Right atrium auricular region (tissue), 2 donors: ENCODE data around the gene CPEB4. TPM values are rescaled to one million over a fixed set of nuclear protein-coding genes. Genes with fewer than 3 reads are reported as not detected.

ENCODE experiments used
- DNase-seq: peaks from one replicate; pipeline ENCODE4 v3.0.0-alpha.2; 2019; ENCODE audit warnings: low spot score
- H3K27ac ChIP-seq, 2 donors: fragments of 200-600 bp; sonication (generic); 1 replicate in 1 of 2; 2 replicates in 1 of 2; pipeline ENCODE4 v1.5.1; 2016 to 2019
- H3K27me3 ChIP-seq, 2 donors: fragments of 200-600 bp; sonication (generic); one replicate each; pipeline versions ENCODE4 v1.5.1 to v1.6.0; 2017 to 2019
- H3K36me3 ChIP-seq: fragments of 200-600 bp; sonication (generic); one replicate; pipeline ENCODE4 v1.5.1; 2016
- H3K4me1 ChIP-seq, 2 donors: fragments of 200-600 bp; sonication (generic); one replicate each; pipeline versions ENCODE4 v1.5.1 to v1.6.0; 2017 to 2019
- H3K4me3 ChIP-seq, 2 donors: fragments of 200-600 bp; sonication (generic); 1 replicate in 1 of 2; 2 replicates in 1 of 2; pipeline ENCODE4 v1.5.1; 2017 to 2019; ENCODE audit warnings: mild to moderate bottlenecking in 1 of 2, moderate library complexity in 1 of 2
- H3K9me3 ChIP-seq, 2 donors: fragments of 200-600 bp; sonication (generic); one replicate each; pipeline ENCODE4 v1.5.1; 2019
- total RNA-seq, 2 donors: library from RNA; depleted of rRNA; stranded (reverse); fragments of >200 nt; gene quantifications; one replicate each; pipeline ENCODE4 v1.1.0, GENCODE V29; 2016
- TF ChIP-seq, protein P1 (sequence below), 2 donors: fragments of 200-600 bp; sonication (generic); IDR thresholded peaks; one replicate each; pipeline ENCODE4 v1.5.1; 2019; ENCODE audit warnings: antibody characterized with exemption in 2 of 2

CPEB4 gene
- total RNA-seq, 2 donors from 2014 or later, result 79.5 to 127 TPM

DNA sequence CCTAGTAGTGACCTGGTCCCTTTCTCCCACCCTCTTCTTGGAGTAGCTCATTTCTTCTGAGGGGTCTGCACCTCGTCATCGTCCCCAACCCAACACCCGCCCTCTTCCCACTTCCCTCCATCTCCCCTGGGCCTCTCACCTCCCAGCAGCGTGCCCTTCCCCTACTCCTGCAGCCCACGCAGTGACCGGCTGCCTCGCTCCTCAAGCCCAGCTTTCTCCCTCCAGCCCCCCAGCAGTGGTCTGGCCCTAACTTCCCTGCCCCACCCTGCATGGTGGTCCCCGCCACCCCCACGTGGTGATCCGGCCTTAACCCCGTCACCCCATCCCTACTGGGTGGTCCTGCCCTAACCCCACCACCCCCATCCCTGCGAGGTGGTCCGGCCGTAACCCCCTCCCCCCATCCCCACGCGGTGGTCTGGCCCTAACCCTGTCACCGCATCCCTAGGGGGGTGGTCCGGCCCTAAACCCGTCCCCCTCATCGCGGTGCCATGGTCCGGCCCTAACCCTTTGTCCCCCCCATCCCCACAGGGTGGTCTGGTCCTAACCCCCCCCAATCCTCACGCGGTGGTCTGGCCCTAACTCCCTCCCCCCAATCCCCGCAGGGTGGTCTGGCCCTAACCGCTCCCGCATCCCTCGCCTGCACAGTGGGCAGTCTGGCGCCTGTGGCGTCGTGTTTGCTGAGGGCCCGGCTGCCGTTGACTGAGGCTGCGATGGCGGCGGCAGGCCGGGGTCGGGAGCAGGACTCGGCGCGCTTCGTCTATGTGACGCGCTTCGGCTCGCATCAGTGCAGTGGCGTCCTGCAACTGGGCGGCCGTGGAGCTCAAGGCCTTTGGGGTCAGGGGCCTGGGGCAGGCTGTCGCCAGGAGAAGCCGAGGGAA is 100.6 kb downstream of the CPEB4 start, which contains the start of gene C5orf47:
Gene C5orf47 (plus strand): TSS at position 617 of the 878 bp plus-strand sequence. CDS start 94 bp downstream, at position 711.
- no peak for DNase-seq

DNA sequence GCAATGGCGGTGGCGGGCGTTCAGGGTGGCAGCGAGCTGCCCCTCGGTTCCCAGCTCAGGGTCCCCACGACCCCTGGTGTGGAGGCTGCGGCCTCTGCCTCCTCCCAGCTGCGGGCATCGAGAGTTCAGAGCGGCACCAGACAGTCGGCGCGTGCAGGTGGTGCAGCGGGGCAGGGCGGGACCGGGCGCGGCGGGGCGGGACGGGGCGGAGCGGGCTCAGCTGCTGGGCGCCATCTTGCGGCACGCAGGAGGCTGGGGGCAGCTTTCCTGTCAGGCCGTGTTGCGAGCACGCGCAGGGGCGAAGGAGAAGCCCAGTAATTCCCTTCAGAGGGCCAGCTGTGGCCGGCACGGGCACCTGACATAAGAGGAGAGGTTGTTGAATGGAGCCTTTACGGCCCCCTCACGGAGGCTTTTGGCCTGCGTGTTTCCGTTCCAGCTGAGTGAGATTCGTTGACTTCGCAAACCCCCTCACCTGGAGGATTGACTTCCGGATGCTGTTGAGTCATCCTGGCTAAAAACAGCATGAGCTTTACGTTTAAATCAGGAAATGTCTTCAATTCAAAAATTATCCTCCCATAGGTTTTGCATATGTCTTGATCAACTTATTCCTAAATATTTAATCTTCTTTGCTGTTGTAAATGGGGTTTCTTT is 101.4 kb downstream of the CPEB4 start:
- no peak for DNase-seq
- no peaks in the 10 kb centered on the region for H3K36me3 ChIP-seq
- TF ChIP-seq, protein P1, sequence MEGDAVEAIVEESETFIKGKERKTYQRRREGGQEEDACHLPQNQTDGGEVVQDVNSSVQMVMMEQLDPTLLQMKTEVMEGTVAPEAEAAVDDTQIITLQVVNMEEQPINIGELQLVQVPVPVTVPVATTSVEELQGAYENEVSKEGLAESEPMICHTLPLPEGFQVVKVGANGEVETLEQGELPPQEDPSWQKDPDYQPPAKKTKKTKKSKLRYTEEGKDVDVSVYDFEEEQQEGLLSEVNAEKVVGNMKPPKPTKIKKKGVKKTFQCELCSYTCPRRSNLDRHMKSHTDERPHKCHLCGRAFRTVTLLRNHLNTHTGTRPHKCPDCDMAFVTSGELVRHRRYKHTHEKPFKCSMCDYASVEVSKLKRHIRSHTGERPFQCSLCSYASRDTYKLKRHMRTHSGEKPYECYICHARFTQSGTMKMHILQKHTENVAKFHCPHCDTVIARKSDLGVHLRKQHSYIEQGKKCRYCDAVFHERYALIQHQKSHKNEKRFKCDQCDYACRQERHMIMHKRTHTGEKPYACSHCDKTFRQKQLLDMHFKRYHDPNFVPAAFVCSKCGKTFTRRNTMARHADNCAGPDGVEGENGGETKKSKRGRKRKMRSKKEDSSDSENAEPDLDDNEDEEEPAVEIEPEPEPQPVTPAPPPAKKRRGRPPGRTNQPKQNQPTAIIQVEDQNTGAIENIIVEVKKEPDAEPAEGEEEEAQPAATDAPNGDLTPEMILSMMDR (IDR thresholded peaks at IDR 0.05), result no peak
- H3K27ac ChIP-seq, result no peak overlapping the region
- H3K9me3 ChIP-seq, result peaks cover 0 to 8% of the 10 kb centered on the region in 2 donors
- H3K27me3 ChIP-seq, result no peaks in the 10 kb centered on the region
- H3K4me3 ChIP-seq, result no peak overlapping the region
- H3K4me1 ChIP-seq, result no peaks in the 10 kb centered on the region

More for the DNA sequence above, 100.6 kb downstream of the CPEB4 start, which contains the start of gene C5orf47:
- H3K9me3 ChIP-seq, result peaks cover 0 to 8% of the 10 kb centered on the region in 2 donors
- TF ChIP-seq, protein P1 (IDR thresholded peaks at IDR 0.05), result no peak
- no peaks in the 10 kb centered on the region for H3K27me3 ChIP-seq
- H3K4me3 ChIP-seq, result no peak within 1 kb of the TSS
- H3K4me1 ChIP-seq, result no peaks in the 10 kb centered on the region
- H3K36me3 ChIP-seq, result no peaks in the 10 kb centered on the region
- H3K27ac ChIP-seq, result no peak within 1 kb of the TSS

DNA sequence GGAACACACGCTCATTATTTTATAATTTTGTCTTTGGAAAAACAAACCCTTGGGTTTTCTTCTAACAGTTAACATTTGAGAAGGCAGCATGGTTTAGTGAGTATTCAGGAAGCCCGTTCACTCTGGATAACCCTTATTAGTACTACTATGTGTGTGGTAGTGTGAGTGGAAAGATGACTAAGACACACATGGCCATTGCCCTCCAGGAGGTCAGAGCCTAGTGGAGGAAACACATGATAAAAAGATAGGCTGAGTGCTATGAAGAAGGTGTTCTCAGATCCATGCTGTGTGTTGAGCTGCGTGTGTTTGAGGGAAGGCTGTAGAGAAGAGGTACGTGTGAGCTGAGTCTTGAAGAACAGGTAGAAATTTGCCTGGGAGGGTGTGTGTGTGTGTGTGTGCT is 109.2 kb downstream of the CPEB4 start:
- DNase-seq, result no peak
- TF ChIP-seq, protein P1 (IDR thresholded peaks at IDR 0.05), result no peak
- Histone ChIP-seq H3K4me1 (no peaks in the 10 kb centered on the region), H3K27me3 (no peaks in the 10 kb centered on the region), H3K36me3 (no peaks in the 10 kb centered on the region), H3K9me3 (no peaks in the 10 kb centered on the region), H3K4me3 (no peak overlapping the region), H3K27ac (no peak overlapping the region)

DNA sequence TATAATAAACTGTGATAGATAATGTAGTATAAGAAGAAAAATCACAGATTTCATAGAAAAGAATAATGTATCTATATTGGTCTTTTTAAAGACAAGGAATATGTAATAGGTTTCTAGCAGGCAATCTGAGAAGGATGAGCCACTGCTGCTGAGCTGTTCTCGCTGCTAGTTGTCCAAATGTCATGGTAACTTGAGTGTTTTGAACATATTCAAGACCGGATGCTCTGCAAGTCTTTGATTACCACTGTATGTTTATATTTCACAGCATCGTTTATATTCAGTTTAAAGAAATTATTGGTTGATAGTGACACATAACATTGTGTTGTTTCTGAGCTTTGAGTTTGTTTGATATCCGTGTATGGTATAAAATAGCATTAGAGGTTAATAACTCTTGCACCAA is 110.4 kb downstream of the CPEB4 start:
- TF ChIP-seq, protein P1 (IDR thresholded peaks at IDR 0.05), result no peak
- Histone ChIP-seq H3K4me3 (no peak overlapping the region), H3K36me3 (no peaks in the 10 kb centered on the region), H3K9me3 (no peaks in the 10 kb centered on the region), H3K27ac (no peak overlapping the region), H3K27me3 (no peaks in the 10 kb centered on the region), H3K4me1 (no peaks in the 10 kb centered on the region)
- DNase-seq, result no peak

DNA sequence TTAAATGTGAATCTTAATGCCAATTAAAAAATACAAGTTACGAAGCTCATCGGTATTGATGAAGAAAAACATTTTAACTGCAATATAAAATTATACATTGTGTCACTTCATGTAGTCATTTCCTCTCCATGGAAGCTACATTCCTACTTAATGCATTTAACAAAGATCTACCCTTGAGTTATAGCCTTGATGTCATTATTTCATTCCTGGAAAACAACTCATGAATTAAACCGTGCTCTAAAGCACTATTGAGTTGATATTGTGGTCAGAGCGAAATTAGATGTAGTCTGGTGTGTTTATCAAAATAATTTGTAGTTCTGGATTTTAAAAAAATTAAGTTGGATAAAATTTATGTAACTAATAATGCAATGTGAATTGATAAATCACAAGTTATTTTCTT is 111.9 kb downstream of the CPEB4 start:
- Histone ChIP-seq H3K27ac (no peak overlapping the region), H3K9me3 (no peaks in the 10 kb centered on the region), H3K4me3 (no peak overlapping the region), H3K4me1 (no peaks in the 10 kb centered on the region), H3K36me3 (no peaks in the 10 kb centered on the region), H3K27me3 (no peaks in the 10 kb centered on the region)
- no peak for DNase-seq
- TF ChIP-seq, protein P1 (IDR thresholded peaks at IDR 0.05), result no peak
